ENCODE results near the gene HIF1A. TPM values are rescaled to one million over a fixed set of nuclear protein-coding genes. Genes with fewer than 3 reads are reported as not detected.

Gene HIF1A
- total RNA-seq (100 to 1,000 TPM; 164 to 173 TPM), polyA plus RNA-seq (10 to 100 TPM; 43.8 to 46.8 TPM)
- long read RNA-seq, donor 1, partial matches to known transcripts: 97 of 110 reads
- long read RNA-seq, donor 1, other reads (novel, unspliced or antisense): 11 of 110 reads
- long read RNA-seq, donor 2, transcript HIF1A-202 (15 exons, 3,919 nt): major isoform, 15 of 61 reads
- long read RNA-seq, donor 2, partial matches to known transcripts: 11 of 61 reads
- long read RNA-seq, donor 2, other reads (novel, unspliced or antisense): 27 of 61 reads

- Histone ChIP-seq H3K27ac (ENCODE audit: low read depth in 1 of 2, low read length in 2 of 2) (peak within 1 kb of the TSS in 1 of 2 donors; percentile 95), H3K4me1 (ENCODE audit: control insufficient read depth in 1 of 2, insufficient read depth in 2 of 2, low read length in 2 of 2) (peaks cover 0 to 8% of the 10 kb centered on the region in 2 donors), H3K4me3 (ENCODE audit: low read length in 2 of 2) (peak within 1 kb of the TSS; percentile 82 to 84), H3K27me3 (ENCODE audit: control insufficient read depth in 1 of 2, insufficient read depth in 2 of 2, low read length in 1 of 2) (peaks cover 0 to 2% of the 10 kb centered on the region in 2 donors), H3K9me3 (ENCODE audit: control insufficient read depth, low read length) (no peaks in the 10 kb centered on the region), H3K36me3 (ENCODE audit: control insufficient read depth in 1 of 2, insufficient read depth in 2 of 2, low read length in 1 of 2) (no peaks in the 10 kb centered on the region)
- DNase-seq (peak; percentile 98 to 99), ATAC-seq (ENCODE audit: low FRiP score) (peak; percentile 98)
- 0 to 1% methylated on average over 56 to 68 of the region's 68 CpGs for WGBS, 2 donors
- intact Hi-C loops (cut with DNase I): loop anchor here (2.0 to 10.0 kb wide), 6 partner anchors 52 to 220 kb away; no protein-coding TSS in a partner anchor
These were observed at the start of gene HIF1A for GRCh38 chr14:61694830-61695694. TSS of gene HIF1A (plus strand) at chr14:61695513. CDS start at chr14:61695805, 292 bp downstream.

GRCh38 chr14:61646366-61647116 lies 48.8 kb upstream of the HIF1A start:
- intact Hi-C loops (cut with DNase I): no loop called here
- Histone ChIP-seq H3K4me1 (ENCODE audit: control insufficient read depth in 1 of 2, insufficient read depth in 2 of 2, low read length in 2 of 2) (no peaks in the 10 kb centered on the region), H3K27me3 (ENCODE audit: control insufficient read depth in 1 of 2, insufficient read depth in 2 of 2, low read length in 1 of 2) (no peaks in the 10 kb centered on the region), H3K27ac (ENCODE audit: low read depth in 1 of 2, low read length in 2 of 2) (no peak overlapping the region), H3K9me3 (ENCODE audit: control insufficient read depth, low read length) (no peaks in the 10 kb centered on the region), H3K4me3 (ENCODE audit: low read length in 2 of 2) (no peak overlapping the region), H3K36me3 (ENCODE audit: control insufficient read depth in 1 of 2, insufficient read depth in 2 of 2, low read length in 1 of 2) (no peaks in the 10 kb centered on the region)
- DNase-seq (no peak), ATAC-seq (ENCODE audit: low FRiP score) (no peak)
- WGBS, 2 donors: 86 to 87% methylated on average over 5 of the region's 5 CpGs

- intact Hi-C loops (cut with DNase I): no loop called here
These were observed 47.6 kb upstream of the HIF1A start for GRCh38 chr14:61647704-61648103.

GRCh38 chr14:61648377-61648776 lies 46.9 kb upstream of the HIF1A start:
- Histone ChIP-seq H3K4me3 (ENCODE audit: low read length in 2 of 2) (no peak overlapping the region), H3K27ac (ENCODE audit: low read depth in 1 of 2, low read length in 2 of 2) (no peak overlapping the region), H3K36me3 (ENCODE audit: control insufficient read depth in 1 of 2, insufficient read depth in 2 of 2, low read length in 1 of 2) (no peaks in the 10 kb centered on the region), H3K9me3 (ENCODE audit: control insufficient read depth, low read length) (no peaks in the 10 kb centered on the region), H3K4me1 (ENCODE audit: control insufficient read depth in 1 of 2, insufficient read depth in 2 of 2, low read length in 2 of 2) (no peaks in the 10 kb centered on the region), H3K27me3 (ENCODE audit: control insufficient read depth in 1 of 2, insufficient read depth in 2 of 2, low read length in 1 of 2) (no peaks in the 10 kb centered on the region)
- intact Hi-C loops (cut with DNase I): no loop called here
- DNase-seq (no peak), ATAC-seq (ENCODE audit: low FRiP score) (no peak)

More at GRCh38 chr14:61647704-61648103, 47.6 kb upstream of the HIF1A start:
- Histone ChIP-seq H3K36me3 (ENCODE audit: control insufficient read depth in 1 of 2, insufficient read depth in 2 of 2, low read length in 1 of 2) (no peaks in the 10 kb centered on the region), H3K27me3 (ENCODE audit: control insufficient read depth in 1 of 2, insufficient read depth in 2 of 2, low read length in 1 of 2) (no peaks in the 10 kb centered on the region), H3K27ac (ENCODE audit: low read depth in 1 of 2, low read length in 2 of 2) (no peak overlapping the region), H3K9me3 (ENCODE audit: control insufficient read depth, low read length) (no peaks in the 10 kb centered on the region), H3K4me1 (ENCODE audit: control insufficient read depth in 1 of 2, insufficient read depth in 2 of 2, low read length in 2 of 2) (no peaks in the 10 kb centered on the region), H3K4me3 (ENCODE audit: low read length in 2 of 2) (no peak overlapping the region)
- 95 to 97% methylated on average over 5 of the region's 5 CpGs for WGBS, 2 donors
- no peak for DNase-seq
- no peak for ATAC-seq (ENCODE audit: low FRiP score)

GRCh38 chr14:61649283-61649682 lies 46.0 kb upstream of the HIF1A start:
- Histone ChIP-seq H3K4me3 (ENCODE audit: low read length in 2 of 2) (no peak overlapping the region), H3K27me3 (ENCODE audit: control insufficient read depth in 1 of 2, insufficient read depth in 2 of 2, low read length in 1 of 2) (no peaks in the 10 kb centered on the region), H3K36me3 (ENCODE audit: control insufficient read depth in 1 of 2, insufficient read depth in 2 of 2, low read length in 1 of 2) (no peaks in the 10 kb centered on the region), H3K27ac (ENCODE audit: low read depth in 1 of 2, low read length in 2 of 2) (no peak overlapping the region), H3K9me3 (ENCODE audit: control insufficient read depth, low read length) (no peaks in the 10 kb centered on the region), H3K4me1 (ENCODE audit: control insufficient read depth in 1 of 2, insufficient read depth in 2 of 2, low read length in 2 of 2) (no peaks in the 10 kb centered on the region)
- ATAC-seq (ENCODE audit: low FRiP score) (no peak), DNase-seq (no peak)
- intact Hi-C loops (cut with DNase I): no loop called here
- WGBS, 2 donors: 92 to 97% methylated on average over 4 of the region's 4 CpGs

- Histone ChIP-seq H3K4me1 (ENCODE audit: control insufficient read depth in 1 of 2, insufficient read depth in 2 of 2, low read length in 2 of 2) (no peaks in the 10 kb centered on the region), H3K9me3 (ENCODE audit: control insufficient read depth, low read length) (no peaks in the 10 kb centered on the region), H3K36me3 (ENCODE audit: control insufficient read depth in 1 of 2, insufficient read depth in 2 of 2, low read length in 1 of 2) (no peaks in the 10 kb centered on the region), H3K27me3 (ENCODE audit: control insufficient read depth in 1 of 2, insufficient read depth in 2 of 2, low read length in 1 of 2) (no peaks in the 10 kb centered on the region), H3K4me3 (ENCODE audit: low read length in 2 of 2) (no peak overlapping the region), H3K27ac (ENCODE audit: low read depth in 1 of 2, low read length in 2 of 2) (no peak overlapping the region)
- DNase-seq: no peak
- no peak for ATAC-seq (ENCODE audit: low FRiP score)
- WGBS, 2 donors: 92 to 93% methylated on average over 4 of the region's 4 CpGs
- intact Hi-C loops (cut with DNase I): no loop called here
These were observed 44.0 kb upstream of the HIF1A start for GRCh38 chr14:61651355-61651754.

GRCh38 chr14:61652526-61653262 lies 42.6 kb upstream of the HIF1A start:
- no peaks in the 10 kb centered on the region for H3K36me3 ChIP-seq (ENCODE audit: control insufficient read depth in 1 of 2, insufficient read depth in 2 of 2, low read length in 1 of 2)
- H3K4me3 ChIP-seq (ENCODE audit: low read length in 2 of 2): no peak overlapping the region
- WGBS, 2 donors: 42 to 57% methylated on average over 5 of the region's 5 CpGs
- no peaks in the 10 kb centered on the region for H3K4me1 ChIP-seq (ENCODE audit: control insufficient read depth in 1 of 2, insufficient read depth in 2 of 2, low read length in 2 of 2)
- intact Hi-C loops (cut with DNase I): no loop called here
- H3K9me3 ChIP-seq (ENCODE audit: control insufficient read depth, low read length): no peaks in the 10 kb centered on the region
- H3K27ac ChIP-seq (ENCODE audit: low read depth in 1 of 2, low read length in 2 of 2): no peak overlapping the region
- H3K27me3 ChIP-seq (ENCODE audit: control insufficient read depth in 1 of 2, insufficient read depth in 2 of 2, low read length in 1 of 2): no peaks in the 10 kb centered on the region
- ATAC-seq (ENCODE audit: low FRiP score) (no peak), DNase-seq (no peak)

GRCh38 chr14:61653507-61653906 lies 41.8 kb upstream of the HIF1A start:
- 36 to 47% methylated on average over 6 of the region's 6 CpGs for WGBS, 2 donors
- Histone ChIP-seq H3K27me3 (ENCODE audit: control insufficient read depth in 1 of 2, insufficient read depth in 2 of 2, low read length in 1 of 2) (no peaks in the 10 kb centered on the region), H3K27ac (ENCODE audit: low read depth in 1 of 2, low read length in 2 of 2) (no peak overlapping the region), H3K36me3 (ENCODE audit: control insufficient read depth in 1 of 2, insufficient read depth in 2 of 2, low read length in 1 of 2) (no peaks in the 10 kb centered on the region), H3K4me1 (ENCODE audit: control insufficient read depth in 1 of 2, insufficient read depth in 2 of 2, low read length in 2 of 2) (no peaks in the 10 kb centered on the region), H3K4me3 (ENCODE audit: low read length in 2 of 2) (no peak overlapping the region), H3K9me3 (ENCODE audit: control insufficient read depth, low read length) (no peaks in the 10 kb centered on the region)
- intact Hi-C loops (cut with DNase I): no loop called here
- DNase-seq: peak in 1 of 2 donors; percentile 60
- ATAC-seq (ENCODE audit: low FRiP score): no peak
